Fibroblast of pulmonary artery (primary cell): Measurements from ENCODE around the gene ETNK1.
"Not testable (repeated sequence)": the region's sequence is repeated elsewhere in the genome, so short reads cannot be mapped to it uniquely, and the experiment has no call there.

Source experiments
- DNase-seq: peaks from one replicate; pipeline ENCODE4 v3.0.0-alpha.2; 2010; ENCODE audit warnings: low read depth
- H3K4me3 ChIP-seq: replicated peaks from 2 replicates; pipeline ENCODE4 v1.5.1; 2011; ENCODE audit warnings: low read depth, mild to moderate bottlenecking, control low read depth, low read length, moderate library complexity
- TF ChIP-seq, protein P1 (sequence below): IDR thresholded peaks from 2 replicates; pipeline ENCODE4 v1.5.1; 2011; ENCODE audit warnings: mild to moderate bottlenecking, control low read depth, low read length, inconsistent platforms; ENCODE audit errors: missing control alignments

Gene ETNK1

DNA sequence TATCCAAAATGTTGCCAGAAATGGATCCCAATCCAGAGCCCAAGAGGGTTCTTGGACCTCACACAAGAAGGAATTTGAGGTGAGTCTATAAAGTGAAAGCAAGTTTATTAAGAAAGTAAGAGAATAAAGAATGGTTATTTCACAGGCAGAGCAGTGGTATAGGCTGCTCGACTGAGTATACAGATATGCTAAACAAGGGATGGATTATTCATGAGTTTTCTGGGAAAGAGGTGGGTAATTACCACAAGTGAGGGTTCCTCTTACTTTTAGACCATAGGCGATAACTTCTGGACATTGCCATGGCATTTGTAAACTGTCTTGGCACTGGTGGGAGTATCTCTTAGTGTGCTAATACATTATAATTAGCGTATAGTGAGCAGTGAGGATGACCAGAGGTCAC lies 73.6 kb downstream of the ETNK1 start:
- no peak overlapping the region for H3K4me3 ChIP-seq
- TF ChIP-seq, protein P1, sequence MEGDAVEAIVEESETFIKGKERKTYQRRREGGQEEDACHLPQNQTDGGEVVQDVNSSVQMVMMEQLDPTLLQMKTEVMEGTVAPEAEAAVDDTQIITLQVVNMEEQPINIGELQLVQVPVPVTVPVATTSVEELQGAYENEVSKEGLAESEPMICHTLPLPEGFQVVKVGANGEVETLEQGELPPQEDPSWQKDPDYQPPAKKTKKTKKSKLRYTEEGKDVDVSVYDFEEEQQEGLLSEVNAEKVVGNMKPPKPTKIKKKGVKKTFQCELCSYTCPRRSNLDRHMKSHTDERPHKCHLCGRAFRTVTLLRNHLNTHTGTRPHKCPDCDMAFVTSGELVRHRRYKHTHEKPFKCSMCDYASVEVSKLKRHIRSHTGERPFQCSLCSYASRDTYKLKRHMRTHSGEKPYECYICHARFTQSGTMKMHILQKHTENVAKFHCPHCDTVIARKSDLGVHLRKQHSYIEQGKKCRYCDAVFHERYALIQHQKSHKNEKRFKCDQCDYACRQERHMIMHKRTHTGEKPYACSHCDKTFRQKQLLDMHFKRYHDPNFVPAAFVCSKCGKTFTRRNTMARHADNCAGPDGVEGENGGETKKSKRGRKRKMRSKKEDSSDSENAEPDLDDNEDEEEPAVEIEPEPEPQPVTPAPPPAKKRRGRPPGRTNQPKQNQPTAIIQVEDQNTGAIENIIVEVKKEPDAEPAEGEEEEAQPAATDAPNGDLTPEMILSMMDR: no peak
- no peak for DNase-seq

DNA sequence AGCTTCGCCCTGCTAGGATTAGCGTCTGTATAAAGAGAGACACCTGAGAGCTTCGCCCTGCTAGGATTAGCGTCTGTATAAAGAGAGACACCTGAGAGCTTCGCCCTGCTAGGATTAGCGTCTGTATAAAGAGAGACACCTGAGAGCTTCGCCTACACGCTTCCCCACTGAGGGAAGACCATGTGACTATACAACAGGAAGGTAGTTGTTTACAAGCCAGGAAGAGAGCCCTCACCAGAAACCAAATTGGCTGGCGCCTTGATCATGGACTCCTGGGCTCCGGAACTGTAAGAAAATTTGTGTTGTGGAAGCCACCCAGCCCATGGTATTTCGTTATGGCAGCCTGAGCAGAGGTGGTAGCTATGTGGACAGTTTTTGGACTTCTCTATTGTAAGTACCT lies 74.7 kb downstream of the ETNK1 start:
- not testable (repeated sequence) for DNase-seq, H3K4me3 ChIP-seq

DNA sequence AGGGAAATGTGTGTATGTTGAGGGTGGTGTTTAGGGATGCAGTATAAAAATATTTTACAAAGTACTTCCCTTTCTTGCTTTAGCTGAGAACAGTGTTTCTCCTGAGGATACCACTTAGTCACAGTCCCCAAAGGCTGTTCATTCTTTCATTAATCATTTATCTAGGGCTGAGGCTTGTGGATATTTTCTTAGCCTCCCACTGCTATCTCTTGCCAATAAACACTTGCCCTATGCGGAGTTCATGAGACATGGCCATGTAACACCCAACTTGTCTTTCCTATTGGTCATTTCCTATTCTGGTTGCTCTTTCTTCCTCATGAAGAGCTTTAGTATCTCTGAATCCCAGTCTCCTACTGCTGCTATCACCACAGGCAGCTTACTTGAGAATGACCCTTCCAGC lies 75.1 kb downstream of the ETNK1 start:
- DNase-seq: peak; percentile 23
- TF ChIP-seq, protein P1: no peak

DNA sequence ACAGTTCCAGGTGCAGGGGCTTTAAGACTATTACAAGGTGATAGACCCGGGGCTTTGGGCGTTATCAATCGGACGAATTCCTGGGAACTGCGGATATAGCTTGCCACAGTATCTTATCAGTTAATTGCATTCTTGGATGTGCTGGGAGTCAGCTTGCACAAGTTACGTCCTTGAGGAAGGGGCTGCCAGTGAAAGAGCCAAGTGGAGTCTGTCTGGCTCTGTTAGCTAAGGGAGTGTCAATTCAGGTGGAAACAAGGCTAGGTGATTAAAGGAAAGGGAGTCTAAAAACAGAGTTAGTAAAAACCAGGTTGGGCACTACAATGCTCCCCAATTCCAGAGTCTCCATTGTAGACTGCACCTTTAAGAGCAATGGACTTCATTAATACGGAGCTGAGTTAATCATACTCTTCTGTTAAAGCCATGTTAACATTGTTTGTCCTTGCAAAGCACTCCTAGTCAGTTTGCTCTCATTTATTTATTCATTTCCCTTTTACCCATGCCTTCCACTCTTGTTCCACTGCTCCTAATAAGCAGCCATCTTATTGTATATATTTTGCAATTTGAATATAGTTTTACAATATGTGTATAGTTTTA lies 76.3 kb downstream of the ETNK1 start:
- H3K4me3 ChIP-seq, DNase-seq: not testable (repeated sequence)

More for the DNA sequence above, 75.1 kb downstream of the ETNK1 start:
- H3K4me3 ChIP-seq: no peak overlapping the region

DNA sequence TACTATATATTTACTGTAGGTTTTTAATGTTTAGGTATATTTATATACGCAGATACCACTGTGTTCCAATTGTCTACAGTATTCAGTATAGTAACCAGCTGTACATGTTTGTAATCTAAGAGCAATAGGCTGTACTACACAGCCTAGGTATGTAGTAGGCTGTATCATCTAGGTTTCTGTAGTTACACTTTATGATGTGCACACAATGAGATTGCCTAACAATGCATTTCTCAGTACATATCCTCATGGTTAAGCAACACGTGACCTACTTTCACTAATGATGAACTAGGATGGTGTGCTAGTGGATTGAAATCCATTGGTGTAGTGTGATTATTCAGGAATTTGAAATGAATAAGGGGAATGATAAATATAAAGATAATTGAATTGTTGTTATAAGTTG lies 77.7 kb downstream of the ETNK1 start:
- TF ChIP-seq, protein P1: no peak
- no peak overlapping the region for H3K4me3 ChIP-seq
- DNase-seq: peak; percentile 24

DNA sequence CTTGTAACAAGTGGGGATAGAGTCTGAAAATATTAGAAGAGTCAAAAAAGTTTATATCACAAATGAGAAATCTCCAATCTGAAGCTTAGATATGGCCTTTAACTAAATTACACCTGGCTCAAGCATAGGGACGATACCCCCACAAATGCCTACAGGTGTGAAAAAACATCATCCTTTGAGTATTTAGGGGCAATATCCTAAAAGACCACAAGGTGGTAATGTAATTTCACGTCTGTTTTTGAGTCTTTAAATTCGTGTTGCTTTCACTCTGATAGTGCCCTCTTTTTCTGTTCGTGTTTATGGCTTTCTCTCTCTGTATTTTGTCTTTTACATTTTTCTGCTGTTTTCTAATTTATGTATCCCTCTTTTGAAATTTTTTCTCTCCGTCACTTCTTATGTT lies 84.3 kb downstream of the ETNK1 start:
- no peak overlapping the region for H3K4me3 ChIP-seq
- TF ChIP-seq, protein P1: peak; percentile 44
- peak; percentile 32 for DNase-seq

DNA sequence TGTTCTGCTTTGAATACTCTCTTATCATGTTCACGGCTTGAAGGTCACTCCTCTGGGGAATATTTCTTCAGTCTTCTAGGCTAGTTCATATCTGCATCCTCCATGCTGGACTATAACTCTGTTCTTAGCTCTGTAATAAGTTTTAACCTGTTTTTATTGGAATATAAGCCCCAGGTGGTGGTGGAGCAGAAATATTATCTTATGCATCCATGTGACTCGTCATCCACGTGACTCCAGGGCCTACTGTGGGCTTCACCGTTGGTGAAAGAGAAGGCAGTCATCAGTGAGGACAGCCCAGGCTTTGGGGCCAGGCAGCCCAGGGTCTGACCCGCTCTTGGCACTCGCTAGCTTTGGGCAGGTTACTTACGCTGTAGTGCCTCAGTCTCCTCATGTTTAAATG lies 87.1 kb downstream of the ETNK1 start:
- no peak overlapping the region for H3K4me3 ChIP-seq
- no peak for DNase-seq
- TF ChIP-seq, protein P1: no peak

DNA sequence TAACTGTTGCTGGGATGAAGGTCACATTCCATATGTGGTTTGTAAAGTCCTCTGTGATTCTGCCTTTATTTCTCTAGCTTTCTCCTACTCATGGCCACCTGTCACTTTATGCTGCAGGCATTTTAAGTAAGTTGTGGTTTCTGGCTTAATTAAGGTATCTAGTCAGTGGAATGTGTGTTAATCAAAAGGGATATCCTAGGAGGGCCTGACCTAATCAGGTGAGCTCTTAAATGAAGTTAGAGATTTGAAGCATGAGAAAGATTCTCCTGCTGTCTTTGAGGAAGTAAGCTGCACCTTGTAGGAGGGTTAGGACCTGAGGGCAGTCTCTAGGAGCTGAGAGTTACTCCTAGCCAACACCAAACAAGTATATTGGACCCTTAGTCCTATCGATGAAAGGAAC lies 90.3 kb downstream of the ETNK1 start:
- no peak overlapping the region for H3K4me3 ChIP-seq
- DNase-seq: no peak
- TF ChIP-seq, protein P1: no peak
